Mucosa of stomach (tissue), 1 donor: Measurements from ENCODE around the gene RTN4IP1.
"Not testable (repeated sequence)": the region's sequence is repeated elsewhere in the genome, so short reads cannot be mapped to it uniquely, and the experiment has no call there.

Source experiments
- H3K27me3 ChIP-seq: one replicate; pipeline ENCODE4 v1.7.0; 2013; ENCODE audit warnings: mild to moderate bottlenecking, low read length; ENCODE audit not compliant: control insufficient read depth, insufficient read depth
- H3K36me3 ChIP-seq: one replicate; pipeline ENCODE4 v1.7.0; 2013; ENCODE audit warnings: low read length; ENCODE audit not compliant: control insufficient read depth, insufficient read depth
- H3K4me1 ChIP-seq: one replicate; pipeline ENCODE4 v1.7.0; 2013; ENCODE audit warnings: mild to moderate bottlenecking, low read length; ENCODE audit not compliant: control insufficient read depth, insufficient read depth
- H3K4me3 ChIP-seq: one replicate; pipeline ENCODE4 v1.7.0; 2013; ENCODE audit warnings: low read length
- H3K9ac ChIP-seq: one replicate; pipeline ENCODE4 v1.7.0; 2013; ENCODE audit warnings: mild to moderate bottlenecking, low read length, moderate library complexity
- H3K9me3 ChIP-seq: one replicate; pipeline ENCODE4 v1.7.0; 2013; ENCODE audit warnings: mild to moderate bottlenecking, low read length, moderate library complexity; ENCODE audit not compliant: control insufficient read depth
- donor health status: Pancreatic carcinoma.

Gene RTN4IP1

GRCh38 chr6:106643061-106643460 is 13.8 kb upstream of the RTN4IP1 start:
- Histone ChIP-seq H3K27me3 (no peaks in the 10 kb centered on the region), H3K9ac (no peak overlapping the region), H3K9me3 (no peaks in the 10 kb centered on the region), H3K4me1 (no peaks in the 10 kb centered on the region), H3K36me3 (no peaks in the 10 kb centered on the region), H3K4me3 (no peak overlapping the region)

DNA sequence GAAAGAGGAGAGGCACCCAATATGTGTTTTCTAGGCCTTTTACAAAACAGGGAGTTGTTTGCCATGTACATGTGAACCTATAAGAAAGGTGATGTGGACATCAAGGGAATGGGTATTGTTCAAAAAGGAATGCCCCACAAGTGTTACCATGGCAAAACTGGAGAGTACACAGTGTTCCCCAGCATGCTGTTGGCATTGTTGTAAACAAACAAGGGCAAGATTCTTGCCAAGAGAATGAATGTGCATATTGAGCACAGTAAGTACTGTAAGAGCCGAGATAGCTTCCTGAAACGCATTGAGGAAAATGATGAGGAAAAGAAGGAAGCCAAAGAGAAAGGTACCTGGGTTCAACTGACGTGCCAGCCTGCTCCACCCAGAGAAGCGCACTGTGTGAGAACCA is 13.2 kb upstream of the RTN4IP1 start:
- H3K4me1 ChIP-seq: no peaks in the 10 kb centered on the region
- H3K4me3 ChIP-seq: no peak overlapping the region
- H3K9ac ChIP-seq: no peak overlapping the region
- no peaks in the 10 kb centered on the region for H3K9me3 ChIP-seq
- H3K27me3 ChIP-seq: no peaks in the 10 kb centered on the region
- H3K36me3 ChIP-seq: no peaks in the 10 kb centered on the region

- no peaks in the 10 kb centered on the region for H3K27me3 ChIP-seq
- no peaks in the 10 kb centered on the region for H3K4me1 ChIP-seq
- no peaks in the 10 kb centered on the region for H3K9me3 ChIP-seq
- H3K9ac ChIP-seq: no peak overlapping the region
- no peaks in the 10 kb centered on the region for H3K36me3 ChIP-seq
- H3K4me3 ChIP-seq: no peak overlapping the region
These were observed 10.5 kb upstream of the RTN4IP1 start for GRCh38 chr6:106639812-106640211.

GRCh38 chr6:106637717-106638341 is 8.5 kb upstream of the RTN4IP1 start:
- H3K36me3 ChIP-seq: no peaks in the 10 kb centered on the region
- H3K9me3 ChIP-seq: no peaks in the 10 kb centered on the region
- no peak overlapping the region for H3K4me3 ChIP-seq
- no peak overlapping the region for H3K9ac ChIP-seq
- H3K4me1 ChIP-seq: no peaks in the 10 kb centered on the region
- H3K27me3 ChIP-seq: no peaks in the 10 kb centered on the region

DNA sequence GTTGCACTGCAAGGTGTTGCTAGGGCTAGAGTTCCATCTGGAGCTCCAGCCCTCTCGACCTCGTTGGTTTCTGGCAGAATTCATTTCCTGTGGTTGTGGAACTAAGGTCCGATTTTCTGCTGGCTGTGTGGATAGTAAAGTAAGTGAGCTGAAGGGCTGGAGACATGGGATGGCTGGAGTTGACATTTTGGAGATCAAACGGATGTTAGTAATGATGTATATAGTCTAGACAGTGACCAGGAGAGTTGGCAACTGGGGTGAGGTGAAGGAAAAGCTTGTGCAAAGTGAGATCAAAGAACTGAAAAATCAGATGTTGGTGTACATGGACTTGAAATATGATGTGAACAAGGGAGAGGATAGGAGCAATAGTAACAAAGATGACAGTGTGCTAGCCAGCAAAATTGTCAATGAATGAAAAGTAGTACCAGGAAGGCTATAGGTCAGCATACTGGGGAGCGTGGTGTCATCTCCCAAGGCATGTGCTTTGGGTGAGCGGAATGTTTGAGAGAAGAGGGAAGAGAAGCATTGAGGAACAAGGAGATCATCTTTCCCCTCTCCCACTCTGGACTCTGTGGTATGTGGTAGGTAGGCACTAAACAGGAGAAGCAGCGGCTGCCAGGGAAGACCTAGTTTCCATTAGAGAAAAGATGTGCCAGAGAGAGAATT is 7.9 kb upstream of the RTN4IP1 start:
- no peak overlapping the region for H3K4me3 ChIP-seq
- no peaks in the 10 kb centered on the region for H3K36me3 ChIP-seq
- no peaks in the 10 kb centered on the region for H3K9me3 ChIP-seq

GRCh38 chr6:106634565-106634964 is 5.3 kb upstream of the RTN4IP1 start:
- Histone ChIP-seq H3K4me3 (no peak overlapping the region), H3K36me3 (no peaks in the 10 kb centered on the region), H3K4me1 (no peaks in the 10 kb centered on the region), H3K27me3 (no peaks in the 10 kb centered on the region), H3K9ac (no peak overlapping the region), H3K9me3 (no peaks in the 10 kb centered on the region)

More for the DNA sequence above, 7.9 kb upstream of the RTN4IP1 start:
- Histone ChIP-seq H3K4me1 (no peaks in the 10 kb centered on the region), H3K27me3 (no peaks in the 10 kb centered on the region), H3K9ac (no peak overlapping the region)

- H3K4me1 ChIP-seq: no peaks in the 10 kb centered on the region
These were observed 2.0 kb upstream of the RTN4IP1 start for GRCh38 chr6:106631346-106631745.

DNA sequence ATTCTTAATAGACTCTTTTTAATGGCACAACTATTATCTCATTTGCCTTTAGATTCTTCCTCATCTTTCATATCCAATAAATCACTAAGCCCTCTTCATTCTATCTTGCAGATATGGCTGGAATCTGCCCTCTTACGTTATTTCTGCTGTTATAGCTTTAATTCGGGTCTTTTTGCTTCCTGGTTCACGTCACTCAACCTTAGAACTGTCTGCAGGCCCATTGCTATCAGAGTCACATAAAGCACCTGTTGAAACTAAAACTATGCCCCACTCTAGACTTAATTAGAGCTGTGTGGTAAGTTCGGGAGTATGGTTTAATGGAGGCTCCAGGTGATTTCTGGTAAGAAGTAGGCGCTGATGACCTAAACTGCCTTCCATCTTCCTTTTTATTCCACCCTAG is 1.1 kb upstream of the RTN4IP1 start:
- Histone ChIP-seq H3K4me3 (peak overlapping the region; percentile 98), H3K9me3 (no peaks in the 10 kb centered on the region), H3K4me1 (no peaks in the 10 kb centered on the region), H3K36me3 (no peaks in the 10 kb centered on the region), H3K9ac (peak overlapping the region; percentile 95), H3K27me3 (no peaks in the 10 kb centered on the region)

More at GRCh38 chr6:106631346-106631745, 2.0 kb upstream of the RTN4IP1 start:
- H3K9me3 ChIP-seq: no peaks in the 10 kb centered on the region
- no peak overlapping the region for H3K4me3 ChIP-seq
- no peaks in the 10 kb centered on the region for H3K36me3 ChIP-seq
- no peak overlapping the region for H3K9ac ChIP-seq
- H3K27me3 ChIP-seq: no peaks in the 10 kb centered on the region

DNA sequence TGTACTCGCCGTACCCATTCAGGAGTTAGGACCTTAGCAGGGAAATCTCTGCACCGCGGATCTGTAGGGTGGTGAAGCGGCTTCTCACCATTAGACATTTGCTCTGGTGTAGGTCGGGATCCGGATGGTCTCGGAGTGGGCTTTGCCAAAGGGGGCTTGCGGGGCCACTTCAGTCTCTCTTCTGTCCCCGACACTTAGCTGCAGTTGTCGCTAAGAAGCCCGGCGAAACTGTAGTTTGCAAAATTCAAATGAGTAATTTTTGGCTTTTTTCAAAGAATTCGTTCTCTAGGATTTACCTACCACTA is 513 bp upstream of the RTN4IP1 start:
- Histone ChIP-seq H3K36me3 (no peaks in the 10 kb centered on the region), H3K4me3 (peak overlapping the region; percentile 98), H3K4me1 (no peaks in the 10 kb centered on the region), H3K27me3 (no peaks in the 10 kb centered on the region), H3K9ac (peak overlapping the region; percentile 95), H3K9me3 (no peaks in the 10 kb centered on the region)

DNA sequence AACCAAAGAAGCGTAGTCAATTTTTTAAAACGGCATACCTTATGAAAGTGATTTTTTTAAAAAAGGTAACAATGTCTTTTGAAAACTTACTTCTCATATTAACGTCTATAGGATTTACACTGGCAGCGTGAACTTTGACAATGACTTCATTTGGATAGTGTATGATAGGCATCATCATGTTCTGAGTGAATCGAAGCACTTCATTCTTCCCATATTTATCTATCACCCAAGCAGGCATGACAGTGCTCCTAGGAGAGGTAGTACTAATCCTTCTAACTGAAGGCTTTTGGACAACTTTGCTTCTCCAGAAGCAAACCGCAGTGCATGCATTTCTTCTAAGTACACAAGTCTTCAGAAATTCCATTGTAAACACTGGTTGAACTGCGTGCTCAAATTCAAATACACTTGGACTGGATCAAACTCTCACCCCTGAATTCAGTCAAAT is 618 bp downstream of the RTN4IP1 start:
- H3K4me1 ChIP-seq: no peaks in the 10 kb centered on the region
- no peaks in the 10 kb centered on the region for H3K36me3 ChIP-seq
- H3K4me3 ChIP-seq: peak overlapping the region; percentile 98
- H3K27me3 ChIP-seq: no peaks in the 10 kb centered on the region
- no peaks in the 10 kb centered on the region for H3K9me3 ChIP-seq
- peak overlapping the region; percentile 95 for H3K9ac ChIP-seq

DNA sequence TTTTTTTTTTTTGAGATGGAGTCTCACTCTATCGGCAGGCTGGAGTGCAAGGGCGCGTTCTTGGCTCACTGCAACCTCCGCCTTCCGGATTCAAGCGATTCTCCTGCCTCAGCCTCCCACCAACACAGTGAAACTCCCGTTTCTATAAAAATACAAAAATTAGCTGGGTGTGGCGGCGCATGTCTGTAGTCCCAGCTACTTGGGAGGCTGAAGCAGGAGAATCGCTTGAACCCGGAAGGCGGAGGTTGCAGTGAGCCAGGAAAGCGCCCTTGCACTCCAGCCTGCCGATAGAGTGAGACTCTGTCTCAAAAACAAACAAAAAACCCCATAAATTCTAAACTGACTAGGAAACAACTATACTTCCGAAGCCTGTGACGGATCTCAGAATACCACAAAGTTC is 1.5 kb downstream of the RTN4IP1 start:
- not testable (repeated sequence) for H3K36me3 ChIP-seq, H3K4me1 ChIP-seq, H3K9me3 ChIP-seq, H3K9ac ChIP-seq, H3K27me3 ChIP-seq, H3K4me3 ChIP-seq

DNA sequence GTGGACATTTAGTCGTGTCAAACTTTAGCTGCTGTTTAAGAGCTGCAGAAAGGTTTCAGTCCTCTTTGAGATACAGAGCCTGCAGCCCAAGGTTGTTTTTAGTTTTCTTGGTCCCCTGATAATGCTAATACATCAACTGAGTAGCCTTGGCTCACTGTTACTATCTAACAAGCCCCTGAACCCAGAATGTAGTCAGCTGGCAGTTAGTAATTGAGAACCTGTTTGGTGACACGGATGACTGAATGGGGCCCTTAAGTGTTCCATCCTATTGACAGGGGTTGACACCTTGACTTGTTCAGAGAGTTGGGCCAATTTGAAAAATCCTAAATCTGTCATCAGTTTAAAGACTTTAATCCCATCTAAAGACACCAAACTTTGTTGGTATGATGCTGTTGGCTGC is 2.8 kb downstream of the RTN4IP1 start:
- no peaks in the 10 kb centered on the region for H3K36me3 ChIP-seq
- H3K4me1 ChIP-seq: no peaks in the 10 kb centered on the region
- no peak overlapping the region for H3K9ac ChIP-seq
- no peak overlapping the region for H3K4me3 ChIP-seq
- H3K9me3 ChIP-seq: no peaks in the 10 kb centered on the region
- H3K27me3 ChIP-seq: no peaks in the 10 kb centered on the region

GRCh38 chr6:106623039-106623438 is 6.3 kb downstream of the RTN4IP1 start:
- Histone ChIP-seq H3K4me3 (no peak overlapping the region), H3K9me3 (no peaks in the 10 kb centered on the region), H3K36me3 (no peaks in the 10 kb centered on the region), H3K4me1 (no peaks in the 10 kb centered on the region), H3K27me3 (no peaks in the 10 kb centered on the region), H3K9ac (no peak overlapping the region)
